Measurements from ENCODE around the gene HILPDA.

The HILPDA gene

DNA sequence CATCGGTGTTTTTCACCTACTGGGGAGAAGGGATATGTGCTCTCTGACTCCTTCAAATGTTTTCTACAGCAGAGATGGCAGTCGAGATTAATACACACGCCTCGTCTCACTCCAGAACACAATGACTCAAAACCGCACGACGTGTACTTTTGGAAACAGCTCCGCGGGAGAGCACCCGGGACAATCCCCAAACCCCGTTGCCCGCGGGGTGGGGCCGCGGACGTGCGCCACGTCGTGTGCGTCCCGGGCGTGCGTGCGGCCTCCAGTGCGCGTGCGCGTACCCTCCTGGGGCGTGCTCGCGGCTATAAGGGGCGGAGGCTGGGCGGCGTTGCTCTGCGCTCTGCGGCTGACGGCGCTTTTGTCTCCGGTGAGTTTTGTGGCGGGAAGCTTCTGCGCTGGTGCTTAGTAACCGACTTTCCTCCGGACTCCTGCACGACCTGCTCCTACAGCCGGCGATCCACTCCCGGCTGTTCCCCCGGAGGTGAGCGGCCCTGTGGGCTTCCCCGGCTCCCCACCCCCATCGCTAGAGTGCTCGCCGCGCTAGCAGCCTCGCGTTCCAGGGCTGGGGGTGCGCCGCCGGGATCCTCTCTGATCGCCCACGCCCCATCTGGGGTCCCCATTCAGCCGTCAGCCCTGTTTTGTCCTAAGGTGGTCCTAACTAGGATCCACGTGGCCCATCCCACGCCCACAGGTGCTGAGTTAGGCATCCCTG, at the start of gene HILPDA:
Gene HILPDA, plus strand, starts transcription at position 336 of the 712 bp plus-strand sequence. CDS start 1,391 bp downstream, outside the sequence.
- DNase-seq, result peak; percentile 93 to 94

DNA sequence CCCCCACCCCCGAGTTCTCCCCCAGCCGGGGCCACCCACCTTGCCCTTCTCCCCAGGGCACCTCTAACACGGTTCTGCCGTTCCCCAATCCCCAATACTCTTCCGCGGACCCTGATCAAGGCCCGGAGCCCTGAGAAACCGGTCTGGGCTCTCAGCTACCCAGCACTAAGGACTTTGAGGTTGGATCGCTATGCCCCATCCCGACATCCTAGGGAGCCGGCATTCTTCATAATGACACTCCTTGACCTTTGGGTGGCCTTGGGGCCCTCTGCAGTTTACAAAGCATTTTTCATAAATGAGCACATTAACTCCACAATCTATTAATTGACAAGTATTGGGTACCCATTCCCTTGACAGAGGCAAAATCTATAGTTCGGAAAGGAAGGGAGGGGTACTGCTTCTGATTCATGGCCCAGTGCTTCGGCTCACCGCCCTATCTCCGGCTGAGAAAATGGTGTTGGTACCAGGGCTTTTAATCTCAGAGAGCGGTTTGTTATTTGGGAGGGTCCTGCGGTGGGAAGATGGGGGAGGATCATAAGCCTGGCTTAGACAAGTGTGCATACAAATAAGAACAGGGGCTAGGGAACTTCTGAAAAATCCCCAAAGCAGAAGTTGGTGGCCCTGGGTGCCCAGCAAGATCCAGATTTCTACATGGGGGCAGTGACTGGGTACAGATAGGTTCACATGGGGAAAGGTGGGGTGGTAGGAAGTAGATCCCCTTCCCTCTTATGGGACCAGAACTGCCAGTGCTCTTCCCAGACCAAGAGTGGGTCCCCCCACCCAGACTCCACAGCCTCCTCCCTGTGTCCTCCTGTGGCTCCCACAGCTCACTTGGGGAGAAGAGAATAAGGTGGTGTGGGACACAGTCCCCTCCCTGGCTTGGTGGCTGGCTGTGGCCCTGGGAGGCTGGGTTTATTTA, 49.1 kb upstream of the HILPDA start:
- DNase-seq, result peak in 1 of 2 experiments; percentile 14

DNA sequence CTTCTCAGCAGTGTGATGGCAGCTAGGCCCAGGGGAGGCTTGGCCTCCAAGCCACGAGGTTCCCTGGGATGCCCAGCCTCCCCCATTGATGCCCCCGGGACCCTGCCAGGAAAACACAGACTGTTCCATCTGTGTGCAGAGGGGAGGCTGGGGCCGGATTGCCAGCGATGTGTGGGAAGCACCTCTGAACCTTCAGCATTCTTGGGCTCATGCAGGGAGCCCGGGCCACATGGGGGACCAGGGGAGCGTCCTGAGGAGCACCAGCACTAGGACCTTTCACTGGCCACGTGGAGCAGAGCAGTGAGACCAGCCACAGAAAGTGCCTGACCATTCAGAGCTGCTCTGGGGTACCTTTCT, 48.5 kb upstream of the HILPDA start:
- DNase-seq, result no peak

DNA sequence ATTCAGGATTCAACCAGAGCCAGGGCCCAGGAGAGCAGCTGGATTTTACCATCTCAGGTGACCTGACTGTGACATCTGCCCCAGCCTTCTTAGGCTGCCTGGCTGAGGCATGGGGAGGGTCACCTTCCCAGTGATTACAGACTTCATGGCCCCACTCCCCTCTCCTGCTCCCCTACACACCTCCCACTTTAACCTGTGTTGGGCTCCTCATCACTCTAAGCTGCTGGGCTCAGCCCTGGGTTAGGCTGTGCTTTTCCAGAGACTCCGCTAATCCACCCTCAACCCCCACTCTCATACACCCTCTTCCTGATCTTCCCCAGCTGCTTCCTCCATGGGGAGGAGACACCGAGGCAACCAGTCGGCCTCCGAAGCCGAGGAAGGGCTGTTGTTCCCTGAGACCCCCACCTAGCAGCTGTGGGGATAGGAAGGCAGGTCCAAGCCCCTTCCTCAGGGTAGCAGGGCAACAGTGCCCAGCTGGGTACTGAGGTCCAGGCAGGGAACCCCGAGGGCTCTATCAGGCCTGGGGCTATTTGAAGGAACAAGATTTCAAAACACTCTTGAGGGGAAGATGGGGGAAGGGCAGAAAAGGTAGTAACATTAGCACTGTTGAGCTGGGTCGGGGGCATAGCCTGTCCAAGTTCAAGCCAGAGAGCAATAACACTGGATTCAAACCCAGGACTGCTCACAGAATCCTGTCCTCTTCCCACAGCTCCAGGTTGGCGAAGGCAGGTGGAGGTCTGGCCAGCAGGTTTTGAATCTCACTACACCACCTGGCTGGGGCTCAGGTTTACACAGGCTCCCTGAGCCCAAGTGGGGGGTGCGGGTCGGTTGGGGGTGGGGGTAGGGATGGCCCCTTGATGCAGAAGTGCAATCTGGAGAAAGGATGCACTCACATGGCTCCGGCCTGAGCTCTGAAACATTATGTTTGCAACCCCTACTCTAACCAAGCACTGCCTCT, 47.6 kb upstream of the HILPDA start:
- no peak for DNase-seq

DNA sequence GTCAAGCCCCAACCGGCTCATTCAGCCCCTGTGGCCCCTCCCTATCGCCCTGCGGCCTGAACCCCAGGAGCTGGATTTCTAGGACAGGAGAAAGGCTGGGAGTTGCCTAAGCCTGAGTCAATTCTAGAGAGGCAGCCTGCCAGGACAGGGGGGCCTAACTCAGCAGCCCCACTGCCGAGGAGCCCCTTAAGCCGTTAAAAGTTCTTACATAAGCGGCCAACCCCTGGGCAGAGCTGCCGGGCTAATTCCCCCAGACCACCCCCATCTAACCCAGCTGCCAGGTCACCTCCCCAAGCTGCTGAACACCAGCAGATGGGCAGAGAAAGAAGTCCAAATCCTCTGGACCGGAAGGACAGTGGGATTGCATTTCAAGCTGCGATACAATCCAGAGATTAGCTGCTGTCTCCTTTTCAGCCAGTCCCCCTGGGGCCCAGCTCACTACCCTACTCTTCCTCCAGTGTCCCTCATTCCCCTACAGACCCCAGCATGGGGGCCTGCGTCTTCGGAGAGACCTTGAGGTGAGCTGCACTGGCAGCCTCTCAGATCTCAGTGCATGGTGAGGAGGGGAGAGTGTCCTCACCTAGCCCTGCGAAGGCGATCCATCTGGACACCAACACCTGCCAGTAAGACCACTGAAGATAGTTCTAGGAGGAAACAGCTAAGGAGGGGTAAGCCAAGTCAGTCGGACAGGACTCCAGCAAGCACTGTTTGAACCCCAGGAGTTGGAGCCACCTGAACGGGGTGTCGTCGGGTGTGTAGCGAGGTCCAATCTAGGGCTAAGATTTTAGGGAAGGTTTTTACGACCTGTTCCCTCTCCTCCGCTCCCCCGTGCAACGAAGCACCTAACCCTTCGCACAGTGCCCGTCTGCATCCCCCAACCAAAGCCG, 46.7 kb upstream of the HILPDA start:
- DNase-seq, result no peak

GRCh38 chr7:128409596-128410450, 45.9 kb upstream of the HILPDA start, which contains the start of gene IMPDH1:
Gene IMPDH1 (minus strand): TSS chr7:128409982. CDS start chr7:128409901, 81 bp downstream.
- peak; percentile 78 to 91 for DNase-seq

GRCh38 chr7:128410451-128410753, 45.3 kb upstream of the HILPDA start:
- no peak for DNase-seq

- no peak for DNase-seq
These were observed 40.4 kb upstream of the HILPDA start for GRCh38 chr7:128415217-128415785.

- no peak for DNase-seq
These were observed 38.6 kb upstream of the HILPDA start for GRCh38 chr7:128417071-128417470.

DNA sequence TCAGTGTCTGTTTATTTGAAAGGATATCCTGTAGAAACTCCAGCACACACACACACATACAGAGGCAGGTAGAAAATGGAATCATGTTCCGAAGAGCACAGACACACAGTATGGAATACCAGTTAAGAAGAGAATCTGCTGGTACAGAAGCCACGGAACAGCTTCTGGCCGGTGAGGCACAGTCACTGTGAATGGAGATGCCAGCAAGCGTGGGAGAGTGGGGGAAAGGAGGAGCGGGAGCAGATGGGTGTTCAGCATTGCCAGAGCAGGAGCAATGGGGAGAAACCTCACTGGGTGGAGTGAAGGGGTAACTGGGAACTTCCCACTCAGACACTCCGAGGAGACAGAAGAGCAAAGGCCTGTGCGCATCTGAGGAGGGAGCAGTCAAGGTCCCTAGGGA, 36.4 kb upstream of the HILPDA start:
- no peak for DNase-seq

- DNase-seq, result no peak
These were observed 34.9 kb upstream of the HILPDA start for GRCh38 chr7:128420773-128421172.

DNA sequence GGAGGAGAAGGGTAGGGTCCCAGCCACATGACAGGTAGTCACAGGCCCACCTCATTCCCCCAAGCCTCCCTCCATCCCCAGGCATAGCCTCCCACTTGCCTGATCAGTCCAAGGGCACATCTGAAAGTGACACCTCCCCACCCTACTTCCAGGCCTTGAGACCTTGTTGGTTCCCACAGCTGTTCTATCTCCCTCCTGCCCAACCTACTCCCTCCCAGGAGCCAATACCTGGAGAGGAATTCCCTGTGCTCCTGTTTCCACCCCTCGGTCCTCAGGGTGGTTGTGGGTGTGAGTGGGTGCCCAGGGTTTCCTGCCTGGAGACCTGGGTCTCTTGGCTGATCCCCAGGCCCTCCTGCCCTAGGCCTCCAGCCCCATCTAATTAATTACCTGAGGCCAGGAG, 34.3 kb upstream of the HILPDA start:
- DNase-seq, result no peak

DNA sequence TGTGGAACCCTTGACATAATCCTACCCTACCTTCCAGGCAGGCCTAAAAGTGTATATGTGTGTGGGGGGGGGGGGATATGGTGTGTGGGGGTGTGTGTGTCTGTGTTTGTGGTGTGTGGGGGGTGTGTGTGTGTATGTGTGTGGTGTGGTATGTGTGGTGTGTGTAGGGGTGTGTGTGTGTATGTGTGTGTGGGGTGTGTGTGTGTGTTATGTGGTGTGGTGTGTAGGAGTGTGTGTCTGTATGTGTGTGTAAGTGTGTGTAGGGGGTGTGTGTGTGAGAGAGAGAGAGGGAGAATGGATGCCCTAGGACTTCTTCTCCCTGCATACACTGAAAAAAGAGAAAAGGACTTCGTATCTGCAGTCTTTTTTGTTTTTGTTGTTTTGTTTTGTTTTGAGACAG, 33.6 kb upstream of the HILPDA start:
- no peak for DNase-seq

GRCh38 chr7:128422842-128423241, 32.8 kb upstream of the HILPDA start:
- DNase-seq, result no peak

- no peak for DNase-seq
These were observed 30.9 kb upstream of the HILPDA start for GRCh38 chr7:128424686-128425275.

DNA sequence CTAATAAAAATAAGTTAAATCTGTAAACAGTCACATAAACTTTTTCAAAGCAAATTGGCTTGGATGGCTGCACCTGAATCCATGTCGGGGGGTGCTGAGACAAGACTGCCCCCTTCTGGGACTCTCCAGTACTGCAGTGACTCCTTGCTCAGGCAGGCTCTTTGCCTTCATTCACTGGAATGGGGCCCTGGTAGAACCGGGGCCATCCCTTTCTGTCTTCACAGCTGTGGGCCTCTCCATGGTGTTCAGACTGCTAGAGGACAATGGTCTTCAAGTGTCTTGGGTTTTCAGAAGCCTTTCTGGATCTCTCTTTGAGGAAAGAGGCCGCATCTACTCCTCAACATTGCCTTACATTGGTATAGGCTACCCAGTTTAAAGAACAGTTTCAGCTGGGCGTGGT, 29.8 kb upstream of the HILPDA start:
- DNase-seq, result peak; percentile 66 to 79

- DNase-seq, result no peak
These were observed 28.3 kb upstream of the HILPDA start for GRCh38 chr7:128427289-128427891.

GRCh38 chr7:128430207-128430606, 25.5 kb upstream of the HILPDA start:
- DNase-seq, result no peak

DNA sequence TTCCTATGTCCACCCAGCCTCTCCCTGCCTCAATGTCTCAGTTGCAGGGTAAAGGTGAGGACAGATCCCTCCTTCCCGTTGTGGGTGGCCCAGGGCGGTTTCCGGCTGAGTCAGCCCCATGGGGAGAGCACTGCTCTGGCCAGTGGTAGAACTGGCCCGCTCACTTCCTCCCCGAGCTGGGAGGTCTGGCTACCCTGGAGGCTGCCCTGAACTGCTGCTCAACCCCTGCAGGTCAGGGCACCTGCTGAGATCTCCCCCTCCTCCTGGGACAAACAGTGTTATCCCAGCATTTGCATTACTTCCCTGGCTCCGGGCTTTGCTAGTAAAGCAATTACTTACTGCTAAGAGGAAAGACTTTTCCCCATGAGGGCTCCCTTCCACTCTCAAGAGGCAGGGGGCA, 24.5 kb upstream of the HILPDA start:
- DNase-seq, result no peak

DNA sequence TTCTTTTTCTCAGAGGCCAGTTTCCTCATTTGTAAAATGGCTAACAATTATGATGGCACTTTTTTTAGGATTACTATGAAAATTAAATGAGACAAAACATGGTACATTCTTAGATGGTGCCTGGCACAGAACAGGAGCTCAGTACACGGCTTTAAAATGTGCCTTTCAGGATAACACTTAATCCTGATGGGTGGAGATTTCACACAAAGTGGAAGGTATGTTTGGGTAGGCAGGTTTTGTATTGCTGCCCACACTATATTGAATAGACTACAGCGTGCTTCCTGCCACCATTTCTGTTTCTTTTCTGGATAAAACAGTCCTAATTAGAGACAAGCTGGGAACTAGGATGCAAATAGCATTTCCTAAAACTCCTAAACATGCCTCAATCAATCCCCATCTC, 23.9 kb upstream of the HILPDA start:
- no peak for DNase-seq

All from stimulated activated CD4-positive, alpha-beta T cell treated with anti-CD3 and anti-CD28 coated beads, Interleukin-4, amount 100 ng/mL, for 4 hours (primary cell).